Large intestine (tissue), 3 donors: ENCODE measurements around the gene LEMD2. TPM values are rescaled to one million over a fixed set of nuclear protein-coding genes. Genes with fewer than 3 reads are reported as not detected.

Source experiments
- DNase-seq, 2 donors: peaks; one replicate each; pipeline versions ENCODE4 v3.0.0 to v3.0.0-alpha.2; 2013
- H3K27ac ChIP-seq: one replicate; pipeline ENCODE4 v1.5.1; 2013; ENCODE audit warnings: low read length
- H3K27me3 ChIP-seq: 2 replicates; pipeline ENCODE4 v1.6.1; 2013; ENCODE audit warnings: low read length; ENCODE audit not compliant: control insufficient read depth, insufficient read depth
- H3K36me3 ChIP-seq: 2 replicates; pipeline ENCODE4 v1.6.1; 2013; ENCODE audit warnings: low read length; ENCODE audit not compliant: control insufficient read depth, insufficient read depth
- H3K4me1 ChIP-seq: one replicate; pipeline ENCODE4 v1.6.1; 2013; ENCODE audit warnings: low read length; ENCODE audit not compliant: control insufficient read depth, insufficient read depth
- H3K4me3 ChIP-seq: one replicate; pipeline ENCODE4 v1.5.1; 2013; ENCODE audit warnings: low read length
- H3K9me3 ChIP-seq: one replicate; pipeline ENCODE4 v1.6.1; 2013; ENCODE audit warnings: mild to moderate bottlenecking, low read depth, low read length, moderate library complexity; ENCODE audit not compliant: control insufficient read depth
- WGBS: methylation state at CpG from one replicate; pipeline ENCODE4 v1.1.5; 2013; ENCODE audit warnings: low lambda C conversion rate; ENCODE audit not compliant: insufficient coverage; 5-methylcytosine and 5-hydroxymethylcytosine counted together
- polyA plus RNA-seq: library from polyadenylated mRNA; unstranded; fragments of 120-200 nt; gene quantifications from one replicate; pipeline ENCODE4 v1.2.1, GENCODE V29; 2013

LEMD2 gene
- polyA plus RNA-seq, 1 donor = 56.2 TPM

- H3K27ac ChIP-seq = no peak overlapping the region
- no peaks in the 10 kb centered on the region for H3K27me3 ChIP-seq
- no peak for DNase-seq
- H3K4me1 ChIP-seq = peaks cover 5% of the 10 kb centered on the region
- H3K4me3 ChIP-seq = no peak overlapping the region
- peaks cover 94% of the 10 kb centered on the region for H3K36me3 ChIP-seq
- H3K9me3 ChIP-seq = no peaks in the 10 kb centered on the region
- WGBS = no CpG with 5 or more reads among the region's 13 CpGs
Observed at GRCh38 chr6:33776764-33777163, 12.2 kb downstream of the LEMD2 start.

- H3K36me3 ChIP-seq = peaks cover 89% of the 10 kb centered on the region
- H3K4me3 ChIP-seq = no peak overlapping the region
- DNase-seq = no peak
- WGBS = no CpG with 5 or more reads among the region's 4 CpGs
- H3K27me3 ChIP-seq = no peaks in the 10 kb centered on the region
- H3K4me1 ChIP-seq = peaks cover 10% of the 10 kb centered on the region
- no peaks in the 10 kb centered on the region for H3K9me3 ChIP-seq
- no peak overlapping the region for H3K27ac ChIP-seq
Observed at GRCh38 chr6:33776186-33776585, 12.7 kb downstream of the LEMD2 start.

- H3K4me3 ChIP-seq = no peak overlapping the region
- no peaks in the 10 kb centered on the region for H3K9me3 ChIP-seq
- 100% methylated on average over 2 of the region's 3 CpGs for WGBS
- no peaks in the 10 kb centered on the region for H3K27me3 ChIP-seq
- DNase-seq = no peak
- peaks cover 21% of the 10 kb centered on the region for H3K4me1 ChIP-seq
- peaks cover 75% of the 10 kb centered on the region for H3K36me3 ChIP-seq
- no peak overlapping the region for H3K27ac ChIP-seq
Observed at GRCh38 chr6:33774774-33775173, 14.2 kb downstream of the LEMD2 start.

- Histone ChIP-seq H3K4me1 (peaks cover 21% of the 10 kb centered on the region), H3K27me3 (no peaks in the 10 kb centered on the region), H3K36me3 (peaks cover 57% of the 10 kb centered on the region), H3K4me3 (no peak overlapping the region), H3K9me3 (no peaks in the 10 kb centered on the region), H3K27ac (no peak overlapping the region)
- no peak for DNase-seq
- WGBS = no CpG with 5 or more reads among the region's 6 CpGs
Observed at GRCh38 chr6:33772902-33773472, 15.9 kb downstream of the LEMD2 start.

- peaks cover 50% of the 10 kb centered on the region for H3K36me3 ChIP-seq
Observed at GRCh38 chr6:33772082-33772830, 16.7 kb downstream of the LEMD2 start.

GRCh38 chr6:33771146-33772081 lies 17.5 kb downstream of the LEMD2 start:
- Histone ChIP-seq H3K27ac (peak overlapping the region; percentile 43), H3K4me1 (peaks cover 21% of the 10 kb centered on the region), H3K9me3 (no peaks in the 10 kb centered on the region), H3K27me3 (no peaks in the 10 kb centered on the region), H3K4me3 (no peak overlapping the region), H3K36me3 (peaks cover 41% of the 10 kb centered on the region)
- WGBS = no CpG with 5 or more reads among the region's 47 CpGs
- DNase-seq = peak; percentile 50 to 69

More at GRCh38 chr6:33772082-33772830, 16.7 kb downstream of the LEMD2 start:
- Histone ChIP-seq H3K9me3 (no peaks in the 10 kb centered on the region), H3K4me3 (no peak overlapping the region), H3K27me3 (no peaks in the 10 kb centered on the region), H3K4me1 (peaks cover 21% of the 10 kb centered on the region), H3K27ac (peak overlapping the region; percentile 43)
- WGBS = no CpG with 5 or more reads among the region's 24 CpGs
- no peak for DNase-seq

GRCh38 chr6:33770833-33771145 lies 18.1 kb downstream of the LEMD2 start:
- Histone ChIP-seq H3K9me3 (no peaks in the 10 kb centered on the region), H3K4me3 (no peak overlapping the region), H3K27me3 (no peaks in the 10 kb centered on the region), H3K4me1 (peaks cover 21% of the 10 kb centered on the region), H3K36me3 (peaks cover 35% of the 10 kb centered on the region), H3K27ac (peak overlapping the region; percentile 7)
- no CpG with 5 or more reads among the region's 3 CpGs for WGBS
- no peak for DNase-seq

GRCh38 chr6:33770124-33770832 lies 18.7 kb downstream of the LEMD2 start:
- Histone ChIP-seq H3K36me3 (peaks cover 30% of the 10 kb centered on the region), H3K27me3 (no peaks in the 10 kb centered on the region), H3K27ac (peak overlapping the region; percentile 7), H3K4me1 (peaks cover 21% of the 10 kb centered on the region), H3K4me3 (no peak overlapping the region), H3K9me3 (no peaks in the 10 kb centered on the region)
- no peak for DNase-seq
- WGBS = no CpG with 5 or more reads among the region's 14 CpGs

GRCh38 chr6:33769248-33769821 lies 19.6 kb downstream of the LEMD2 start:
- Histone ChIP-seq H3K9me3 (no peaks in the 10 kb centered on the region), H3K36me3 (peaks cover 21% of the 10 kb centered on the region), H3K27me3 (no peaks in the 10 kb centered on the region), H3K27ac (no peak overlapping the region), H3K4me1 (peaks cover 21% of the 10 kb centered on the region), H3K4me3 (no peak overlapping the region)
- no peak for DNase-seq
- no CpG with 5 or more reads among the region's 10 CpGs for WGBS
